Sigmoid colon (tissue), 7 donors: Measurements from ENCODE around the gene KLHL28. TPM values are rescaled to one million over a fixed set of nuclear protein-coding genes. Genes with fewer than 3 reads are reported as not detected.

Experiments
- DNase-seq: peaks from one replicate; pipeline ENCODE4 v3.0.0-alpha.2; 2019
- H3K27ac ChIP-seq, 4 donors: fragments of 200-600 bp; sonication (generic); one replicate each; pipeline ENCODE4 v1.5.1; 2016 to 2019; ENCODE audit warnings: mild to moderate bottlenecking in 1 of 4
- H3K27me3 ChIP-seq, 3 donors: fragments of 200-600 bp; sonication (generic); one replicate each; pipeline ENCODE4 v1.5.1; 2019; ENCODE audit warnings: mild to moderate bottlenecking in 1 of 3
- H3K36me3 ChIP-seq, 4 donors: fragments of 200-600 bp; sonication (generic); one replicate each; pipeline ENCODE4 v1.5.1; 2016 to 2019
- H3K4me1 ChIP-seq, 4 donors: fragments of 200-600 bp; sonication (generic); one replicate each; pipeline ENCODE4 v1.5.1; 2017 to 2019
- H3K4me3 ChIP-seq, 4 donors: fragments of 200-600 bp; sonication (generic); one replicate each; pipeline ENCODE4 v1.5.1; 2017 to 2019; ENCODE audit warnings: mild to moderate bottlenecking in 2 of 4, moderate library complexity in 1 of 4
- H3K9me3 ChIP-seq, 4 donors: fragments of 200-600 bp in 3 of 4; sonication (generic) in 3 of 4; one replicate each; pipeline versions ENCODE4 v1.5.1 to v1.6.1; 2013 to 2019
- EP300 ChIP-seq, 4 donors: sonication (generic); formaldehyde crosslinking; IDR thresholded peaks; one replicate each; pipeline ENCODE4 v1.6.1; 2017; ENCODE audit warnings: antibody characterized with exemption in 4 of 4
- POLR2A ChIP-seq, 2 donors: fragments of 450-650 bp; IDR thresholded peaks; one replicate each; pipeline ENCODE4 v1.6.1; 2016; ENCODE audit warnings: antibody characterized with exemption in 2 of 2, mild to moderate bottlenecking in 2 of 2, moderate library complexity in 2 of 2
- POLR2AphosphoS5 ChIP-seq, 4 donors: sonication (generic); formaldehyde crosslinking; IDR thresholded peaks; one replicate each; pipeline ENCODE4 v1.6.1; 2017; ENCODE audit warnings: antibody characterized with exemption in 4 of 4
- whole genome bisulfite sequencing, 2 donors: extraction: QIAGEN DNeasy Blood & Tissue Kit; methylation state at CpG; one replicate each; pipeline ENCODE4 v1.1.7; 2013; 5-methylcytosine and 5-hydroxymethylcytosine counted together
- intact Hi-C: fragments of 100-400 bp; cut with DNase I; formaldehyde crosslinking; loops from one replicate; pipeline ENCODE4 v1.15.1; 2023
- polyA plus RNA-seq, 3 donors: library from polyadenylated mRNA; stranded (reverse); fragments of 200-250 nt; gene quantifications; one replicate each; pipeline ENCODE4 v1.2.3, GENCODE V29; 2013
- total RNA-seq, 4 donors: library from RNA; depleted of rRNA; stranded (reverse); fragments of >200 nt; gene quantifications; one replicate each; pipeline ENCODE4 v1.1.0, GENCODE V29; 2016
- TF ChIP-seq, protein P1 (sequence below), 4 experiments: fragments of 450-650 bp in 3 of 4; fragments of 200-600 bp in 1 of 4; IDR thresholded peaks; one replicate each; pipeline ENCODE4 v1.5.1; 2016 to 2019; ENCODE audit warnings: antibody characterized with exemption in 4 of 4, mild to moderate bottlenecking in 3 of 4, moderate library complexity in 2 of 4
- donor health status: healthy with polysubstance abuse.
- donor health status: Bipolar disorder and iron deficiency.
- donor health status: healthy.

The KLHL28 gene
- total and polyA plus RNA-seq, 7 donors = 3.0 to 16.5 (median 9.0) TPM

- Histone ChIP-seq H3K36me3 (peaks cover 0 to 37% (median 2%) of the 10 kb centered on the region in 4 donors), H3K4me1 (no peaks in the 10 kb centered on the region), H3K27me3 (no peaks in the 10 kb centered on the region), H3K27ac (no peak overlapping the region), H3K9me3 (no peaks in the 10 kb centered on the region), H3K4me3 (no peak overlapping the region)
- no peak for TF ChIP-seq EP300 (IDR thresholded peaks at IDR 0.05)
- no peak for TF ChIP-seq POLR2AphosphoS5 (IDR thresholded peaks at IDR 0.05)
- TF ChIP-seq POLR2A (IDR thresholded peaks at IDR 0.05) = no peak
- TF ChIP-seq, protein P1, sequence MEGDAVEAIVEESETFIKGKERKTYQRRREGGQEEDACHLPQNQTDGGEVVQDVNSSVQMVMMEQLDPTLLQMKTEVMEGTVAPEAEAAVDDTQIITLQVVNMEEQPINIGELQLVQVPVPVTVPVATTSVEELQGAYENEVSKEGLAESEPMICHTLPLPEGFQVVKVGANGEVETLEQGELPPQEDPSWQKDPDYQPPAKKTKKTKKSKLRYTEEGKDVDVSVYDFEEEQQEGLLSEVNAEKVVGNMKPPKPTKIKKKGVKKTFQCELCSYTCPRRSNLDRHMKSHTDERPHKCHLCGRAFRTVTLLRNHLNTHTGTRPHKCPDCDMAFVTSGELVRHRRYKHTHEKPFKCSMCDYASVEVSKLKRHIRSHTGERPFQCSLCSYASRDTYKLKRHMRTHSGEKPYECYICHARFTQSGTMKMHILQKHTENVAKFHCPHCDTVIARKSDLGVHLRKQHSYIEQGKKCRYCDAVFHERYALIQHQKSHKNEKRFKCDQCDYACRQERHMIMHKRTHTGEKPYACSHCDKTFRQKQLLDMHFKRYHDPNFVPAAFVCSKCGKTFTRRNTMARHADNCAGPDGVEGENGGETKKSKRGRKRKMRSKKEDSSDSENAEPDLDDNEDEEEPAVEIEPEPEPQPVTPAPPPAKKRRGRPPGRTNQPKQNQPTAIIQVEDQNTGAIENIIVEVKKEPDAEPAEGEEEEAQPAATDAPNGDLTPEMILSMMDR (IDR thresholded peaks at IDR 0.05) = no peak
- 80 to 90% methylated on average over 4 of the region's 4 CpGs for WGBS, 2 donors
- intact Hi-C loops = no loop called here
- no peak for DNase-seq
Observed at GRCh38 chr14:44945264-44945663, 16.5 kb downstream of the KLHL28 start.

DNA sequence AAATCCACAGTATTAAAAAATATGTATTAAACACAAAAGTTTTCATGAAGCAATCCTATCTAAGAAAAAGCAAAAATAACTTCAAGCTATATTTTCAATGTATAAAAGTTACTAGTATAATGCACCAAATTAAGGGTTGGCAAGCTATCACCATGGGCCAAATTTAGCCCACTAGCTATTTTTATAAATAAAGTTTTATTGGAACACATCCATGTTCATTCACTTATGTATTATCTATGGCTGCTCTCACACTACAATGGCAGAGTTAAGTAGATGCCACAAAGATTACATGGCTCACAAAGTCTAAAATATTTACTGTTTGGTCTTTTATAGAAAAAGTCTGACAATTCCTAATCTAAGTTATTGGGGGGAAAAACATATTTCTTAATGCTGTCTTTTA is 17.6 kb downstream of the KLHL28 start:
- peaks cover 0 to 37% (median 2%) of the 10 kb centered on the region in 4 donors for H3K36me3 ChIP-seq
- no peak overlapping the region for H3K4me3 ChIP-seq
- TF ChIP-seq, protein P1 (IDR thresholded peaks at IDR 0.05) = no peak
- TF ChIP-seq POLR2A (IDR thresholded peaks at IDR 0.05) (no peak), EP300 (IDR thresholded peaks at IDR 0.05) (no peak), POLR2AphosphoS5 (IDR thresholded peaks at IDR 0.05) (no peak)
- no peaks in the 10 kb centered on the region for H3K27me3 ChIP-seq
- H3K9me3 ChIP-seq = no peaks in the 10 kb centered on the region
- DNase-seq = no peak
- intact Hi-C loops = no loop called here
- no peak overlapping the region for H3K27ac ChIP-seq
- no peaks in the 10 kb centered on the region for H3K4me1 ChIP-seq

- Histone ChIP-seq H3K27ac (no peak overlapping the region), H3K9me3 (no peaks in the 10 kb centered on the region), H3K4me1 (no peaks in the 10 kb centered on the region), H3K36me3 (peaks cover 0 to 40% (median 2%) of the 10 kb centered on the region in 4 donors), H3K27me3 (no peaks in the 10 kb centered on the region), H3K4me3 (no peak overlapping the region)
- TF ChIP-seq, protein P1 (IDR thresholded peaks at IDR 0.05) = no peak
- no peak for TF ChIP-seq EP300 (IDR thresholded peaks at IDR 0.05)
- no peak for TF ChIP-seq POLR2AphosphoS5 (IDR thresholded peaks at IDR 0.05)
- TF ChIP-seq POLR2A (IDR thresholded peaks at IDR 0.05) = no peak
- WGBS, 2 donors = 93 to 96% methylated on average over 1 of the region's 1 CpG
- intact Hi-C loops = no loop called here
- DNase-seq = no peak
Observed at GRCh38 chr14:44942436-44942835, 19.3 kb downstream of the KLHL28 start.

DNA sequence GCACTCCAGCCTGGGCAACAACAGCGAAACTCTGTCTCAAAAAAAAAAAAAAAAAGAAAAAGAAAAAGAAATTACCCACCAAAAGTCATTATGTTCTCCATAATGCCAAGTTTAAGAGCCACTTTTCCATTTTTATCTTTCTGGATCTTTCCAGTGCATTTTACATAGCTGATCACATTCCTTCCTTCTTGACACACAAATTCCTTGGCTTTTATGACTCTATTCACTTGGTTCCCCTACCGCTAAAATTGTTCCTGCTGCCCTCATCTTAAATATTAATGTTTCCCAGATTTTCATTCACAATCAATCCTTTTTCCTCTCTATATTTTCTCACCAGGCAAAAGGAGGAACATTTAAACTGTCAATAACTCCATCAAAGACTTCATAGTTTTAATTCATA is 20.2 kb downstream of the KLHL28 start:
- intact Hi-C loops = no loop called here
- Histone ChIP-seq H3K4me3 (no peak overlapping the region), H3K36me3 (peaks cover 0 to 43% (median 3%) of the 10 kb centered on the region in 4 donors), H3K27me3 (no peaks in the 10 kb centered on the region), H3K4me1 (no peaks in the 10 kb centered on the region), H3K27ac (no peak overlapping the region), H3K9me3 (no peaks in the 10 kb centered on the region)
- WGBS, 2 donors = 96 to 98% methylated on average over 2 of the region's 2 CpGs
- DNase-seq = no peak
- no peak for TF ChIP-seq POLR2A (IDR thresholded peaks at IDR 0.05)
- no peak for TF ChIP-seq POLR2AphosphoS5 (IDR thresholded peaks at IDR 0.05)
- TF ChIP-seq, protein P1 (IDR thresholded peaks at IDR 0.05) = no peak
- TF ChIP-seq EP300 (IDR thresholded peaks at IDR 0.05) = no peak

DNA sequence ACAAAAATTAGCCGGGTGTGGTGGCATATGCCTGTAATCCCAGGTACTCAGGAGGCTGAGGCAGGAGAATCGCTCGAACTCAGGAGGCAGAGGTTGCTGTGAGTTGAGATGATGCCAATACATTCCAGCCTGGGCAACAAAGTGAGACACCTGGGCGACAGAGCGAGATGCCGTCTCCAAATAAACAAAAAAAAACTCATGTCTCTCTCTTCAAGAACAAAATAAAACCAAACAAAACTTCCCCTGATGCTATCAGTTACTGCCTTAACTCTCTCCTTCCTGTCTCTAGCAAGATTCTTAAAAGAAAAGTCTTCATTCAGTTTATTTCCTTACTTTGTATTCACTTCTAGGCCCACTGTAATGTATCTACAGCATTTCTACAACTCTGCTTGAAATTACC is 20.8 kb downstream of the KLHL28 start:
- no peak overlapping the region for H3K27ac ChIP-seq
- 80 to 94% methylated on average over 6 of the region's 6 CpGs for WGBS, 2 donors
- no peak overlapping the region for H3K4me3 ChIP-seq
- H3K36me3 ChIP-seq = peaks cover 0 to 43% (median 5%) of the 10 kb centered on the region in 4 donors
- no peaks in the 10 kb centered on the region for H3K9me3 ChIP-seq
- no peaks in the 10 kb centered on the region for H3K27me3 ChIP-seq
- no peak for DNase-seq
- no peaks in the 10 kb centered on the region for H3K4me1 ChIP-seq
- intact Hi-C loops = no loop called here
- TF ChIP-seq, protein P1 (IDR thresholded peaks at IDR 0.05) = no peak
- TF ChIP-seq EP300 (IDR thresholded peaks at IDR 0.05) (no peak), POLR2A (IDR thresholded peaks at IDR 0.05) (no peak), POLR2AphosphoS5 (IDR thresholded peaks at IDR 0.05) (no peak)
